Measurements from ENCODE around the gene DNMBP.
"Not testable (repeated sequence)": the region's sequence is repeated elsewhere in the genome, so short reads cannot be mapped to it uniquely, and the experiment has no call there.

Gene DNMBP

DNA sequence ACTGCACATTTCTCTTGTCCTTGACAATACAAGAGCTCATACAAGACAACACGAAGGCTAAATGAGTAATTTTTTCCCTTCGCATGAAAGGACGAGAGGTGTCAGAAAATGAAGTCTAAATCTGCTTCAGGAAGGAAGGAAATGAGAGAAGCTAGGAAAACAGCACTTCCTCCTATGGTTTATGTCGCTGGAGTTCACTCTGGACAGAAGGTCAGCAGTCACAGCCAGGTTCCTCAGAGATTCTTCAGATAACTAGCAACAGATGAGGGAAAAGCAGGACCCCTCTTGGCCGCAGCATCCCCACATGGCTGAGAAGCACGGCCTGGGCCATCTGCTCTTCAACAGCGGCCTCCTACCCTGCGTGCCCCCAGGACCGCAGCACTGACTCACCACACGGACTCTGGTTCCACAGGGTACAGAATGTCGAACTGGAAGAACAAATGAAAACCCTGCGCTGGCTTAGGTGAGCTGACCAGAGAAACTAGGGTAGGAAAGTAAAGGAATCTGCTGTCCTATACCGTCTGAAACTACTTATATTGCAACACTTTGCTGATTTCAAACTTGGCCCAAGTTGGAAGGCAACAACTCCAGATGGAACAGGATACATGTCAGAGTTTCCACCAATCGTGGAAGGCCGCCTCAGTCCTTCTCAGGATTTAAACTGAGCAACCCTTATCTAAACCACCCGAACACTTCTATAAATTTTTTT, 26.3 kb downstream of the DNMBP start:
- no peak for DNase-seq

DNA sequence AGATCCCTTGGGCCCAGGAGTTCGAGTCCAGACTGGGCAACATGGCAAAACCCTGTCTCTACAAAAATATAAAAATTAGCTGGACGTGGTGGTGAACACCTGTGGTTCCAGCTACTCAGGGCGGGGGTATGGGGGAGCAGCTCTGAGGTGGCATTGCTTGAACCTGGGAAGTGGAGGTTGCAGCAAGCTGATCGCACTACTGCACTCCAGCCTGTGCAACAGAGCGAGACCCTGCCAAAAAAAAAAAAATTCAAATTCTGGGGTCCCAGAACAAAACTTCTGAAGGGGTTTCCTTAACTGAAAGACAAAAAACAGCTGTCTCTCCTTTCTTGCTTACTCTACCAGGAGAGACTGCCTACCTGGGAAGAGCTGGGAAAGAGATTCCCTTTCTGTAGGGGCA, 27.0 kb downstream of the DNMBP start:
- no peak for DNase-seq

DNA sequence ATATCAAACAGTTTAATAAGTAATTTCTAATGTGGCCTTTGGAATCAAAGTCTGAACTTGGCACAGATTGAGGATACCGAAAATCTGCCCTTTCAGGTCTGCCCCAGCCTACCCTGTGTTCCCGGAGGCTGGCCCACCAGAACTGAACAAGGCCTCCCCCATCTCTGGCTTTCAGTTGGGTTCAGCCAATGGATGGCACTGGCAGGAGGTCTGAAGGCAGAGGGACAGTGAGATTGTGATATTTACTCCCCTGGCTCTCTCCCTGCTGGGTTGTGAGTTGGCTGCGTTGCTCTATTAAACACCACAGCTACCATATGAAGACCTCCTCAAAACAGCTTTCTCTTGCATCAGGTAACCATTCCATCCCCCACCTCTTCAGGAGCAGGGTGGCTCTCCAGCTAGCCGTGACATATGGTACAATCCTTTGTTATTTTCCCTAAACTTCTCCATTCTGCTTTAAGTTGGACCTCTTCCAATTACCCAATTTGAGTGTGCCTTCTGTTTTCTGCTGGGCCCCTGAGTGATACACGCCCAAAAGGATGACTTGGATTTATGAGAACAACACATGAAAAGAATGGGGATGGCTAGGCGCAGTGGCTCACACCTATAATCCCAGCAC, 28.1 kb downstream of the DNMBP start:
- no peak for DNase-seq

DNA sequence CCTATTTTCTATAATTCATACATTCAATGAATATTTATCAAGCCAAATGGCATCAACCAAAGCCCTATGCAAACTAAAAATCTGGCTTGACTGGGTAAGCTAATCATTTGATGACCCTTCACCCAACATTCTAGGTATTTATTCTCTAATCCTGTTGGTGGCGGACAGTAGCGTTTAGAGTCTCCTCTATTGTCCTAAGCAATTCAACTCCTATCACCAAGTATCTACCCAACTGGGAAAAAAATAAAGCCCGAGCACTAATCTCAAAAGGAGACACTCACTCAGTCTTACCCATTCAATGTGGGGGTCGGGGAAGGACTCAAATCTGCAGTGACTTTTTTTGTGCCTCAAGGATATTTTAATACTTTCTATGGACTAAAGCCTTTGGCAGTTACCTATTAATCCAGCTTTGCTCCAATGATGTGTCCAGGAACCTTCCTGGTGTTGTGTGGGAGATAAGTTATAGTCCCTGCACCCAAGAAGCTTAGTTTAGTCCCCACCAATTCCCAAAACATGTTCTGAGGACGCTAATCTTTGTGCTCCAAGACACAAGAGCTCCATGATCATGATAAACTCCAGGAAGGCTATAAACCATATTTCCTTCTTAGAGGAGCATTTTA, 30.6 kb downstream of the DNMBP start:
- DNase-seq: no peak

DNA sequence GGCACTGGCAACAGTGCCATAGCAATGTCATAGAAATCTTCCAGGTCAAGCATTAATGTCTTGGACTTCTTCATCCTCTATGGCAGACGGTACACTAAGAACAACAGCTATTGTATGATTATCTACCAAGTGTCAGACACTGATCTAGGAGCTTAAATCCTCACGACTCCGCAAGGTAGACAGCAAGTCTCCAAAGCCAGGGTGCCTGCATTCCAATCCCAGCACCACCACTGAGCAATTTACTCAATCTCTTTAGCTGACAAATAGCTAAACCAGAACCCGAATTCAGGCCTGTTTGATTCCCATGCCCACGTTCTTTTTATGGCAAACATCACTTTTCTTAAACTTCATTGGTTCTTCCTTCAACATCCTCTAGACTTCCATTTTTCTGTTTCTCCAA, 31.8 kb downstream of the DNMBP start:
- DNase-seq: no peak

DNA sequence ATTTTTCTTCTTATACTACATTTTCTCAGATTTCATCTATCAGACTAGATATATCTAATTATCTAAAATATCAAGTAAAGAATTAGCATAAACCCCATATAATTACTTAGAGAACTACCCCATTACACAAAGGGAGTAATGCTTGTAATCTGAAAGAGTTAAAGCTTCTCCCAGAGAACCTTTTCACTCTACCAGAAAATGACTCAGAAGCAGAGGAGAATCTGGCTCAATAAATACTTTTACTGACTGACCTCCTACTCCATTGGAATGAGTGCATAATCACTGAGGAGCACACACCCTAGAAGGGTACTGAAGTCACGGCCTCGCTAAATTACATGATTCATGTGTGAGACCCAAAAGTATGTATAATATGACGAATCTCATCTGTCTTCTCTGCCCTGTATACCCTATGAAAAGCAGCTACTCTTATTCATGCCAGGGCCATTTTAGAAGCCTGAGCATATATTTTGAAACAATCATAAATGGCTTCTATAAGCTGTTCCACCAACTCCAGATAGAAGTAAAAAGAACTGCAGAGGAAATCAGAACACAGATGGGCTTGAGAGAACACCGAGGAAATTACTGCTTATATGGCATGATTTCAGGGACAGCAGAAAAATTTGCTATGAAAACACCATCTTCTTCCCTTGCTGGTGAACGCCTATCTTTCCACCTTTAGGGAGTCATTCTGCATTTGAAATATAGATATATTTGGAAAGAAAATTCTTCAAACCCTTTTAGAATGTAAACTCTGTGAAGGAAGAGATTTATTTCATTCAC, 32.7 kb downstream of the DNMBP start:
- no peak for DNase-seq

DNA sequence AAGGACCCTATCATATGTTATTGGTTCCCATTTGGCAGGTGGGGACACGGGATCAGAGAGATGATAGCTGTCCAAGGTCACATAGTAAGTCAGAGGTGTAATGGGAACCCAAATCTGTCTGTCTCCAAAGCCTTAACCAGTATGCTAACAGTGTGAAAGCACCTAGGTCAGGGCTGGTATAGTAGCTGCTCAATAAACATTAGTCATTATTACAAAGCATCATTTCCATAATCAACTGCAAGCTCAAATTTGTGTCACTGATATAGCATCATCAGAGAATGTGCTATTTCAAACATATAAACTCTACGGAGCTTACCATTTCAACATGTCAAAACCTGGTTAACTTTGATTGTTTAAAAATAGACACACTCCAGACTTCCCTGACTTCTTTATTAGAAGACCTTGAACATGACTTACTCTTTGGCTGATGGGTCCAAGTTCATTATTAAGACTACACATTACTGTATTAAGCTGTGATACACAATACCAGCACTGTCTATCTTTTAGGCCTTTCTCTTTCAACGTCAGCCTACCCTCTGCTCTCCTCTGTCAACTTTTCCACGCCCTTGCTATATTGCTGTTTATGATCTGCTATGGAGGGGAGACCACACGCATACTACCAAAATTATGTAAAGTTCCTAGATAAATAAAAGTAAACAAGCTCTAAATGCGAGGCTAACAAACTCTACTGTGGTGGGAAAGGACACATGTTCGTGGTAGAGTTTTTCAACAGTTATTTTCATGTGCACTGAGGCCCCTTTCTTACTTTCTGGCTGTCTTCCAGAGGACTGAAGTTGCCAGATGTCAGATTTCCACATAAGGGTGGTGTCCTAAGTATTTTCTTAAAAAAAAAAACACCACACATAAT, 33.6 kb downstream of the DNMBP start:
- no peak for DNase-seq

DNA sequence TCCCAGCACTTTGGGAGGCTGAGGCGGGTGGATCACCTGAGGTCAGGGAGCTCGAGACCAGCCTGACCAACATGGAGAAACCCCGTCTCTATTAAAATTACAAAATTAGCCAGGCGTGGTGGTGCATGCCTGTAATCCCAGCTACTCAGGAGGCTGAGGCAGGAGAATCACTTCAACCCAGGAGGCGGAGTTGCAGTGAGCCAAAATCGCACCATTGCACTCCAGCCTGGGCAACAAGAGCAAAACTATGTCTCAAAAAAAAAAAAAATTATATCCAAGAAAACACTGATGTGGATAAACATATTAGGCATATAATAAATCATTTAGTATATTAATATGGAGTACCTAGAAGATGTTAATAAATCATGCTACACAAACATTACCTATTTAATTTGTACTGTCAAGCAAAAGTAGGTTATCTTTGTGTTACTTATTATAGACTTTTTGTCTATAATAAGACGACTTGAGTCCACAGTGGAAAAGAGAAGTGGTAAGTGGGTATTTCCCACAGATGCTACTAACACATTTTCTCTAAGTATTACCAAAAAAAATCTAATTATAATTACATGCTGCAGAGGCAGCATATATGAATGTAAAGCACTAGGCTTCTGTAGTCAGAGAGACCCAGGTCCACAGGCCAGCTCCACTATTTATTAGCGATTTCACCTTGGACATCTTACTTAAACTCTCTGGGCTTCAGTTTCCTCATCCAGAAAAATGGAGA, 34.5 kb downstream of the DNMBP start:
- no peak for DNase-seq

DNA sequence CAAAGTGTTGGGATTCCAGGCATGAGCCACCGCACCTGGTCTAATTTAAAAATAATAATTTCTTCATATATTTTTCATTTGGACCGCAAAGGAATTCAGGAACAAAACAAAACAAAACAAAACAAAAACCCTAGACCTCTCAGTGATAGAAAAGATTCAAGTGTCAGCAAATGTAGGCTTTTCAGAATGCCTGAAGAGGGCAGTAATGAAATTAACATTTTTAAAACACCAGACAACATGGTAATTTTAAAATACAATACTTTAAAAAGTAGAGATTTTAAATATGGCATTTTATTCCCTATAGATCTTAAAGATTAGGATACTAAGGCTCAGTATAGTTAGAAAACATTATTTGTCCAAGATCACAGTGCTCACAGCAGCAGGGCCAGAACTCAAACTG, 36.6 kb downstream of the DNMBP start:
- DNase-seq: no peak

DNA sequence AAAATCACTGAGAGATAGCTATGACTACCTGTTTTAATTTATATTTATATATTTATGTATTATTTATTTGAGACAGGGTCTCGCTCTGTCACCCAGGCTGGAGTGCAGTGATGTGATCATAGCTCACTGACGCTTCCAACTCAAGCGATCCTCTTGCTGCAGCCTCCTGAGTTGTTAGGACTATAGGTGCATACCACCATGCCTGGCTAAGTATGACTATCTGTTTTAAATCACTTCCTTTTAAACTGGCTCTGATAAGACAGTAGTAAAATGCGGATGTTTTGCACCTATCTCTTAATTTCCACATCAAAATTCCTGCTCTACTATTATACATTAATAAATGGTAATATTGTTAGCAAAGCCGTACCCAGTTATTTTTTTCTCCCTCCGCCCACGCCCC, 41.8 kb downstream of the DNMBP start:
- DNase-seq: no peak

DNA sequence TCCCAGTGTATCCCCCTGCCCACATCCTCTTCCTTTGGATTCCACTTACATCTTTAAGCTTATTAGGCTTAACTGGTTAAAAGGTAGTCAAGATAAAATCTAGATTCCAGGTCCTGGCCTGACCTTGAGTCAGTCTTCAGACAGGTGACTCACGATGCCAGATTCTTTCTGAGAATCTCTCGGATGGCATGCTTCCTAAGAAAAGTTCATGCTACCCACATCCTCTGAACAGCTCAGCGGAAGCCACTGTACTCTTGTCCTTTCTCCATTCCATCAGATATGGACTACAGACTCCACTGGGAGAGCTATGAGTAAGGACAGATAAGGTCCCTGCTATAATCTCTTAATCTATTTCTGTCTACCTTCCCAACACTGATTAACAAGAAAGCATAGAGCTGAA, 43.4 kb downstream of the DNMBP start:
- no peak for DNase-seq

DNA sequence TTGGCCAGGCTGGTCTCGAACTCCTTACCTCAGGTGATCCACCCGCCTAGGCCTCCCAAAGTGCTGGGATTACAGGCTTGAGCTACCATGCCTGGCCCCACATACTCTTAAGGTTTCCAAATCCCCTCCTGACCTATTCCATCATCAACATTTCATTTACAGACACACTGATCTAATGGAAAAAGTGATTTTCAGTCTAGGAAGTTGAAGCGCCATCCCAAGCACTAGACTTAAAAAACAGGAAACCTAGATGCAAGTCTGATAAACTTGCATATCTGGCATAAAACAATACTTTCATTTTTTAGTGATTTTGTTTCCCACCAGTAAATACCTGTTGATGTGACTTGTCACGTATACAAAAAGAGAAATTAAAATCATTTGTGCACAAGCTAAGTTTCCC, 44.0 kb downstream of the DNMBP start:
- no peak for DNase-seq

DNA sequence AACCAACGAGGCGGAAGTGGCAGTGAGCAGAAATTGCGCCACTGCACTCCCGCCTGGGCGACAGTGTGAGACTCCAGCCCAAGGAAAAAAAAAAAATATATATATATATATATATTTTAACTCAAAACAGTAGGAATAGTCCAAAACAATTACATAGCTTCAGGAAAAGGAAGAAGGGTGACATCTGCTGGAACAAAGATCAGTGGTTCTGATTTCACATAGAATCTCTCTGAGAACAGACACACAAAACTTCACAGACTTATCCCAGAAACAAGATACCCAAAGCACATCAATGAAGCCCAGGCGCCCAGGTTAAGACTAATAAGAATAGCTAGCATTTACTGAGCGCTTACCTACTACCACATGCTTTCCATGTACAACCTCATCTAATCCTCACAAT, 45.0 kb downstream of the DNMBP start:
- DNase-seq: no peak

DNA sequence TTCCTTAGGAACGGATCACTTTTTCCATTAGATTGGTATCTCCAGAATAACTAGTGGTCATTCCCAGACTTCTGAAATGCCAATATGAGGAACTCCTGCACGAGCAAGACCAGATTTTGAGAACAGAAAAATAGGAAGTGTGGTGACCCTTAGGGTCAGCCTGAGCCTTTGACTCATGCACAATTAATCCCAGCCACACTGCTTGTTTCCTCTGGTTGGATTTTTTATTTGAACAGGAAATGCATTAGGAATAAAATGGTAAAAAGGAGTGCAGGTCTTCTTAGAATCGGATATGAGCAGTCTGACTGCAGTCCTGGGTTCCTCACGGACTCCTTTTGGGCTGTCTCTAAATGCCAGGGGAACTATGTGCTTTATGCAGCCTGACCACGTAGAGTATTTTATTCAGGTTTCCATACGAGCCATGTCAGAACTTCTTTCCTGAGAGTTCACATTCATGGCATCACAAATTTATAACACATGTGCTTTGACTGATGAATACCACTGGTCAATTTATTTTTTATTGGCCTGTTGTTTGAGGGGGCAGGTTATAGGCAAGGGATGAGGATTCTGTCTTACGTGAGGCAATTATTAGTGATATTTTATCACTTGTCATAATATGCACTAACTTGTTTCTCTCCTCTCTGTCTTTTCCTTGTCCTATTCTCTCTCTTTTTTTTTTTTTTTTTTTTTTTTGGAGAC, 46.1 kb downstream of the DNMBP start:
- not testable (repeated sequence) for DNase-seq

DNA sequence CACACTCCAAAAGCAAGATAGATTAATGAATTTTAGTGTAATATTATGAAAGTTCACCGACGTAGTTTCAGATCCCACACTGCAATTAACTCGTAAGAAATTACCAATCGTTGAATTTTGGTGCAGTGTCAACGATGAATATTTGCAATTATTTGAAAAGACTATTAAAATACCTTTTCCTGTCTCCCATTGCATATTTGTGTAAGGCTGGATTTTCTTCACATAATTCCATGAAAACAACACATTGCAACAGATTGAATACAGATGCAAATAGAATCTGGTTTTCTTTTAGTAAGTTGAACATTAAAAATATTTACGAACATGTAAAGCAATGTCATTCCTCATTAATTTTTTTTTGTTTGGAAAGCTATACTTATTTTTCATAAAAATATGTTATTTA, 50.9 kb downstream of the DNMBP start:
- DNase-seq: no peak

DNA sequence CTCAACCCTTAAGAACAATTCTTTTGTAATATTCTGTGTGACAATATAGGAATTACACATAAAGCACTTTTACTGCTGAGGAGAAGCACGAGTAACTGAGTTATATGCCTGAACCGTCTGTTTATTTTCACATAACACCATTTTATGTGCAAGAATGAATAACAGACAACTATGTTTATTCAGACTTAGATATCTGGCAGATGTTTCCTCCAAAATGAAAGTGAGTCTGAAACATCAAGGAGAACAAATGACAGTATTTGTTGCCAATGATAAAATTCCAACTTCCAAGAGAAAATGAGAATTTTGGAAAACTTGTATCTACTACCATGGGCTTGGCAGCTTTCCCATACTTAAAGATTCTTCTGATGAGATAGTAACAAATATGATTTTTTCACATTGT, 51.4 kb downstream of the DNMBP start:
- DNase-seq: no peak

DNA sequence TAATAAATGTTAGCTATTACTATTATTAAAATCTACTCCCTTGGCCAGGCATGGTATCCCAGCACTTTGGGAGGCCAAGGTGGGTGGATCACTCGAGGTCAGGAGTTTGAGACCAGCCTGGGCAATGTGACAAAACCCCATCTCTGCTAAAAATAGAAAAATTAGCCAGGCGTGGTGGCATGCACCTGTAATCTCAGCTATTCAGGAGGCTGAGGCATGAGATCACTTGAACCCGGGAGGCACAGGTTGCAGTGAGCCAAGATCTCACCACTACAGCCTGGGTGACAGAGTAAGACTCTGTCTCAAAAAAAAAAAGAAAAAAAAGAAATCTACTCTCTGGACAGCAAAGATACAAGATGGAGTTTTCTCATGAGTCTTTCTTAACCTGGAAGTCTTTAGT, 56.2 kb downstream of the DNMBP start:
- not testable (repeated sequence) for DNase-seq

DNA sequence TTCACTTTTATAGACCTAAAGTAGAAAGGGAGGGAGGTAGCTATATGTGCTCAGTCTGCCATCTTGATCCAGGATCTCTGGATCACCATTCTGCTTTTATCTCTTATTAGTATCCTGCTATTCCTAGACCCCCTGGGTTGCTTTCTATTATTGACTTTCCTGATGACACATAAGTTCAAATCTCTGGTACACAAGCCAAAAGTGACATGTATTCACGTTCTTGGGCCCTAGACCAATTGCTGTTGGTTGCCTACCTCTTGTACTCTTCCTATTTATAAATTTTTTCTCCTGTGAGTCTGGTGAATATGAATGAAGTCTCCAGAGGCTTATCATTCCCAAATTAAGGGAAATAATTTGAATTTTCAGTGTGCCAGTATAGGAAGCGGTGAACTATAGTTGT, 56.9 kb downstream of the DNMBP start:
- DNase-seq: no peak

DNA sequence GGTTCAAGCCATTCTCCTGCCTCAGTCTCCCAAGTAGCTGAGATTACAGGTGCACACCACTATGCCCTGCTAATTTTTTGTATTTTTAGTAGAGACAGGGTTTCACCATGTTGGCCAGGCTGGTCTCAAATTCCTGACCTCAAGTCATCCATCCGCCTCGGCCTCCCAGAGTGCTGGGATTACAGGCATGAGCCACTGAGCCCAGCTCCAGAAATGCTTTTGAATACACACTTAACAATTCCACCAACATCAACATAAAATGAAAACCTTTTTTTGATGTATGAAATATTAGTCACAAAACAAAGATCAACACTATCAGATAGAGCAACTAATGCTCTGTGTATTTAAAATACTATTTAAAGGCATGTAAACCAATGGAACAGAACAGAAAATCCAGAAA, 63.7 kb downstream of the DNMBP start:
- DNase-seq: not testable (repeated sequence)

DNA sequence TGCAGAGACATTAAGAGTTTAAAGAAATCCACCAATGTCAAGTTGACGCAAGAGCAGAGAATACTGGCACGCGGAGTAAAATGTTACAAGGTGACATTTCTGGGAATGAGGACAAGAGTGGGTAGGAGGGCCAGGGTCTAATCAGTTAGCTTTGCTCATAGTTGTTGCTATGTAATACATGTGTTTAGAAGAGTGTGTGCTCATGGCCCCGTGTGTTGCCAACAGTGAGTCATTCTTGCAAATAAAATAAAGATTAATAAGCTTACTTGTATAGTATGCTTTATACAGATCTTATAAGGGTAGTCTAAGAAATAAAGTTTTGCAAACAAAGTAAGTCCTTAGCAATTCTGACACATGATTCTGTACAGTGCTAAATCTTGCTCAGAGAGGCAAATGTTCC, 64.5 kb downstream of the DNMBP start:
- DNase-seq: no peak

DNA sequence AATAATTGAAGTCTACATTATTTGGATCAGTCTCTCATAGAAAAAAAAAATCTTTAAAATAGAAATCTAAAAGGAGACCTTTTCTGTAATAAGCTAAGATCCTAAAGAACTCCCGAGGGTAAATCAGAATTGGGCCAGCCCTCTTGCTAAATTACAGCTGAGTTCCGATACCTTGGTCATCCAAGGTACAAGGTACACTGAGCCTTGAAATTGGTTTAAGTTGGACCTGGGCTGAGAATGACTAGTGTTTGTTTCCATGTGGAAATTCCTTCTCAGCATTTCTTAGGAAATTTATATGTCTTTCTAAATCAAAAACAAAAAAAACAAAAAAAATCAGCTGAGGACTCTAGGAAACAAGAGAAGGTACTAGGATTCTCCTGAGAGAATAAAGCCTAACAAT, 64.9 kb downstream of the DNMBP start:
- no peak for DNase-seq

Data from CD4-positive, alpha-beta T cell treated with Interleukin-17A for 4 hours (primary cell).